CD4-positive, alpha-beta T cell (primary cell): ENCODE measurements around the gene USP9X. TPM values are rescaled to one million over a fixed set of nuclear protein-coding genes. Genes with fewer than 3 reads are reported as not detected.
"Not testable (repeated sequence)": the region's sequence is repeated elsewhere in the genome, so short reads cannot be mapped to it uniquely, and the experiment has no call there.

Experiments used
- ATAC-seq: fragments of 200-7000 bp; cut with Tn5 transposase; one replicate; pipeline ENCODE4 v1.10.0; 2022; ENCODE audit warnings: mild to moderate bottlenecking; ENCODE audit not compliant: poor library complexity
- CTCF ChIA-PET: fragments of 350-600 bp; sonication (Branson Sonifier 250); formaldehyde crosslinking; loops from one replicate; lab custom pipeline; 2021; ENCODE audit warnings: antibody characterized with exemption, inconsistent platforms; lab: Charles Lee
- POLR2A ChIA-PET: fragments of 350-600 bp; sonication (Branson Sonifier 250); formaldehyde crosslinking; loops from one replicate; lab custom pipeline; 2021; ENCODE audit warnings: antibody characterized with exemption, inconsistent platforms; lab: Charles Lee
- DNase-seq, 14 experiments: peaks; one replicate each; pipeline ENCODE4 v3.0.0-alpha.2; 2013 to 2020; ENCODE audit warnings: mixed read lengths in 2 of 14
- H3K27ac ChIP-seq, 2 donors: one replicate each; pipeline versions ENCODE4 v1.5.1 to v1.7.0; 2013; ENCODE audit warnings: low read length in 2 of 2, low read depth in 1 of 2, mild to moderate bottlenecking in 1 of 2
- H3K27me3 ChIP-seq, 2 experiments: 1 replicate in 1 of 2; 2 replicates in 1 of 2; pipeline versions ENCODE4 v1.6.1 to v1.7.0; 2013; ENCODE audit warnings: low read length in 2 of 2, control low read depth in 1 of 2, mild to moderate bottlenecking in 1 of 2, moderate library complexity in 1 of 2; ENCODE audit not compliant: insufficient read depth in 2 of 2, control insufficient read depth in 1 of 2
- H3K36me3 ChIP-seq: one replicate; pipeline ENCODE4 v1.6.1; 2013; ENCODE audit warnings: low read length, control low read depth; ENCODE audit not compliant: insufficient read depth
- H3K4me1 ChIP-seq: one replicate; pipeline ENCODE4 v1.6.1; 2013; ENCODE audit warnings: low read length, control low read depth; ENCODE audit not compliant: insufficient read depth
- H3K4me3 ChIP-seq: one replicate; pipeline ENCODE4 v1.5.1; 2013; ENCODE audit warnings: mild to moderate bottlenecking, low read length, moderate library complexity
- H3K9me3 ChIP-seq, 2 experiments: 1 replicate in 1 of 2; 2 replicates in 1 of 2; pipeline versions ENCODE4 v1.6.1 to v1.7.0; 2013; ENCODE audit warnings: low read length in 2 of 2, mild to moderate bottlenecking in 2 of 2, control low read depth in 1 of 2, moderate library complexity in 1 of 2; ENCODE audit not compliant: control insufficient read depth in 1 of 2, insufficient read depth in 1 of 2
- H3K27ac Mint-ChIP-seq: one replicate; pipeline ENCODE4 v1.8.0; 2020; ENCODE audit warnings: mixed read lengths
- H3K27me3 Mint-ChIP-seq: one replicate; pipeline ENCODE4 v1.8.0; 2021; ENCODE audit warnings: mixed read lengths
- H3K36me3 Mint-ChIP-seq: one replicate; pipeline ENCODE4 v1.8.0; 2021; ENCODE audit warnings: low read depth, mixed read lengths
- H3K4me1 Mint-ChIP-seq: one replicate; pipeline ENCODE4 v1.8.0; 2021; ENCODE audit warnings: low read depth, mixed read lengths
- H3K4me3 Mint-ChIP-seq: one replicate; pipeline ENCODE4 v1.8.0; 2020; ENCODE audit warnings: mild to moderate bottlenecking, mixed read lengths
- H3K9me3 Mint-ChIP-seq: one replicate; pipeline ENCODE4 v1.8.0; 2020; ENCODE audit warnings: mixed read lengths
- intact Hi-C, 2 experiments: fragments of 100-400 bp; cut with DNase I in 1 of 2; cut with micrococcal nuclease in 1 of 2; formaldehyde crosslinking; loops; one replicate each; pipeline versions ENCODE4 v1.15.1 to v1.9.0; 2023 to 2025; cut with DNase I, micrococcal nuclease
- total RNA-seq, 174 experiments: library from RNA in 2 of 174; stranded (reverse) in 2 of 174; gene quantifications; one replicate each; pipeline ENCODE4 v1.2.3 and lab custom pipeline; 2021 to 2026
- TF ChIP-seq, protein P1 (sequence below): fragments of 200-600 bp; IDR thresholded peaks from one replicate; pipeline ENCODE4 v1.8.0; 2022; ENCODE audit warnings: antibody characterized with exemption, mild to moderate bottlenecking

Gene USP9X
- total RNA-seq, 2 experiments from 2014 or later: 70.4 to 74.8 TPM

DNA sequence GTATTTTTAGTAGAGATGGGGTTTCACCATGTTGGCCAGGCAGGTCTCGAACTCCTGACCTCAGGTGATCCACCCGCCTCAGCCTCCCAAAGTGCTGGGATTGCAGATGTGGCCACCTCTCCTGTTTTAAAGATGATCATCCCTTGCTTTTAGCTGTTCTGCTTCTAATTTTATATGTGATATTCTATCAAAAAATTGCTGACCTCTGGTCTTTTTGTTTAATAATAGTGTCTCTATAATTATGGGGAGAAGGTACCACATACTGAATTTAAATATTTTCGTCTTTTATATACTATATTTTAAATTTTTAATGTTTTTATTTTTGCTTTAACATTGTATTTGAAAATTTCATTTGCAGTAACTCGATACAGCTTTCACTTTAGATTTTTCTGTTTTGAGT, 15.6 kb downstream of the USP9X start:
- TF ChIP-seq, protein P1, sequence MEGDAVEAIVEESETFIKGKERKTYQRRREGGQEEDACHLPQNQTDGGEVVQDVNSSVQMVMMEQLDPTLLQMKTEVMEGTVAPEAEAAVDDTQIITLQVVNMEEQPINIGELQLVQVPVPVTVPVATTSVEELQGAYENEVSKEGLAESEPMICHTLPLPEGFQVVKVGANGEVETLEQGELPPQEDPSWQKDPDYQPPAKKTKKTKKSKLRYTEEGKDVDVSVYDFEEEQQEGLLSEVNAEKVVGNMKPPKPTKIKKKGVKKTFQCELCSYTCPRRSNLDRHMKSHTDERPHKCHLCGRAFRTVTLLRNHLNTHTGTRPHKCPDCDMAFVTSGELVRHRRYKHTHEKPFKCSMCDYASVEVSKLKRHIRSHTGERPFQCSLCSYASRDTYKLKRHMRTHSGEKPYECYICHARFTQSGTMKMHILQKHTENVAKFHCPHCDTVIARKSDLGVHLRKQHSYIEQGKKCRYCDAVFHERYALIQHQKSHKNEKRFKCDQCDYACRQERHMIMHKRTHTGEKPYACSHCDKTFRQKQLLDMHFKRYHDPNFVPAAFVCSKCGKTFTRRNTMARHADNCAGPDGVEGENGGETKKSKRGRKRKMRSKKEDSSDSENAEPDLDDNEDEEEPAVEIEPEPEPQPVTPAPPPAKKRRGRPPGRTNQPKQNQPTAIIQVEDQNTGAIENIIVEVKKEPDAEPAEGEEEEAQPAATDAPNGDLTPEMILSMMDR: no peak
- DNase-seq (no peak), ATAC-seq (no peak)
- Mint-ChIP-seq H3K27ac (no peak overlapping the region), H3K9me3 (no peaks in the 10 kb centered on the region), H3K27me3 (no peaks in the 10 kb centered on the region), H3K36me3 (peaks cover 8% of the 10 kb centered on the region), H3K4me3 (no peak overlapping the region), H3K4me1 (peaks cover 64% of the 10 kb centered on the region)
- intact Hi-C loops: no loop called here
- ChIA-PET POLR2A (interaction anchor here (2.3 kb wide), 1 partner anchor 15 kb away, joined by 11 read pairs; the partner anchor contains the start of gene USP9X), CTCF (interaction anchor here (3.5 kb wide), 1 partner anchor 13 kb away, joined by 16 read pairs; no protein-coding TSS in a partner anchor)
- H3K4me1 ChIP-seq: peaks cover 20% of the 10 kb centered on the region
- no peaks in the 10 kb centered on the region for H3K27me3 ChIP-seq
- H3K36me3 ChIP-seq: no peaks in the 10 kb centered on the region
- no peak overlapping the region for H3K4me3 ChIP-seq
- no peaks in the 10 kb centered on the region for H3K9me3 ChIP-seq
- H3K27ac ChIP-seq: no peak overlapping the region

DNA sequence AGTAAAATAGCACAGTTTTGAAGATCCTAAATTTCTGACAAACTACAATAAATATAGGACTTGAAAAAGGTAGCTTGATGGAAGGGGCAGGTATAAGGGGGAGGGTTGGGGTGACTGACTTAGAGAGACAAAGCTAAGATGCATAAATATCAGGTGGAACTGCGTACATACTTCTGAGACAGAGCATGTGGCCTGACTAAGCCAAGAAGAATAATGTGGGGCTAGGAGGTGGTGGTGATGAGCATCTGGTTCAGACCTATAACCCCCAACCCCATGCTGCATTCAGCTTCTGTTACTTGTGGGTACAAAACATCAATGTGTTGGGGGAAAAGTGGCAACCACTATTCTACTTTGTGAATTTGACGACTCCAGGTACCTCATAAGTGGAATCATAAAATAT, 19.8 kb downstream of the USP9X start:
- ChIA-PET CTCF (interaction anchor here (0.9 to 2.1 kb wide), 2 partner anchors 9 to 10 kb away, joined by 3 to 11 read pairs; no protein-coding TSS in a partner anchor), POLR2A (interaction anchor here (1.7 kb wide), 1 partner anchor 20 kb away, joined by 7 read pairs; the partner anchor contains the start of gene USP9X)
- H3K36me3 ChIP-seq: no peaks in the 10 kb centered on the region
- Mint-ChIP-seq H3K27me3 (no peaks in the 10 kb centered on the region), H3K27ac (peak overlapping the region; percentile 69), H3K4me3 (peak overlapping the region; percentile 9), H3K4me1 (peaks cover 64% of the 10 kb centered on the region), H3K36me3 (peaks cover 19% of the 10 kb centered on the region), H3K9me3 (no peaks in the 10 kb centered on the region)
- peaks cover 13% of the 10 kb centered on the region for H3K4me1 ChIP-seq
- H3K27ac ChIP-seq: no peak overlapping the region
- intact Hi-C loops: no loop called here
- no peaks in the 10 kb centered on the region for H3K27me3 ChIP-seq
- no peak for ATAC-seq
- peaks cover 0 to 5% of the 10 kb centered on the region in 2 experiments for H3K9me3 ChIP-seq
- TF ChIP-seq, protein P1: no peak
- no peak for DNase-seq
- H3K4me3 ChIP-seq: no peak overlapping the region

DNA sequence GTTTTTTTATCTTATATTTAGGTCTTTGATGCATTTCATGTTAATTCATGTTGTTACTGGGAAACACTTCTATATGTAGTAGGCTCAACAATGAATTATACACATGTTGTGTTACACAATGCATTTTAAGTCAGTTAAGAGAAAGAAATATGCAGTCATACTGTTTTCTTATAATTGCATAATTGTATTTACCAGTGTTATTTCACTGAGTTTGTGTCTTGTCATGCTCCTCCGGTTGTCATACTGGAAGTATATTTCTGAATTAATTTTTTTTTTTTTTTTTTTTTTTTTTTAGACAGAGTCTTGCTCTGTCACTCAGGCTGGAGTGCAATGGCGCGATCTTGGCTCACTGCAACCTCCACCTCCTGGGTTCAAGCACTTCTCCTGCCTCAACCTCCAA, 21.0 kb downstream of the USP9X start:
- H3K27ac ChIP-seq, H3K9me3 Mint-ChIP-seq, H3K4me3 ChIP-seq, DNase-seq, H3K9me3 ChIP-seq, H3K27me3 Mint-ChIP-seq, H3K27ac Mint-ChIP-seq, H3K36me3 ChIP-seq, H3K4me3 Mint-ChIP-seq, POLR2A ChIA-PET, intact Hi-C loops, H3K27me3 ChIP-seq, ATAC-seq: not testable (repeated sequence)
- Mint-ChIP-seq H3K36me3 (peaks cover 14% of the 10 kb centered on the region), H3K4me1 (peaks cover 71% of the 10 kb centered on the region)
- CTCF ChIA-PET: interaction anchor here (0.8 kb wide), 1 partner anchor 9 kb away, joined by 3 read pairs; no protein-coding TSS in a partner anchor
- H3K4me1 ChIP-seq: peaks cover 14% of the 10 kb centered on the region
